KOPT-K1 (cell line): ENCODE results near the gene GPRC5C.

Source experiments
- H3K27ac ChIP-seq: fragments of 200-600 bp; sonication (generic); 2 replicates; pipeline ENCODE4 v1.5.1; 2016; ENCODE audit warnings: antibody characterized with exemption, mild to moderate bottlenecking, low read depth, low read length; ENCODE audit not compliant: poor library complexity, severe bottlenecking
- H3K36me3 ChIP-seq: fragments of 200-600 bp; sonication (generic); 2 replicates; pipeline ENCODE4 v1.5.1; 2017; ENCODE audit warnings: antibody characterized with exemption, mild to moderate bottlenecking, low read length, moderate library complexity; ENCODE audit not compliant: insufficient read depth
- H3K9me3 ChIP-seq: fragments of 200-600 bp; sonication (generic); 2 replicates; pipeline ENCODE4 v1.5.1; 2017; ENCODE audit warnings: antibody characterized with exemption, low read length, mild to moderate bottlenecking; ENCODE audit not compliant: insufficient read depth, poor library complexity, severe bottlenecking

Gene GPRC5C

GRCh38 chr17:74451557-74451956, 19.7 kb downstream of the GPRC5C start:
- Histone ChIP-seq H3K27ac (no peak overlapping the region), H3K9me3 (no peaks in the 10 kb centered on the region), H3K36me3 (no peaks in the 10 kb centered on the region)

GRCh38 chr17:74452033-74452840, 20.3 kb downstream of the GPRC5C start:
- no peaks in the 10 kb centered on the region for H3K36me3 ChIP-seq
- H3K27ac ChIP-seq: no peak overlapping the region
- H3K9me3 ChIP-seq: no peaks in the 10 kb centered on the region

- Histone ChIP-seq H3K27ac (no peak overlapping the region), H3K36me3 (no peaks in the 10 kb centered on the region)
Observed at GRCh38 chr17:74452841-74453661, 21.2 kb downstream of the GPRC5C start.

GRCh38 chr17:74453665-74454196, 21.8 kb downstream of the GPRC5C start:
- Histone ChIP-seq H3K36me3 (no peaks in the 10 kb centered on the region), H3K9me3 (no peaks in the 10 kb centered on the region), H3K27ac (no peak overlapping the region)

More at GRCh38 chr17:74452841-74453661, 21.2 kb downstream of the GPRC5C start:
- no peaks in the 10 kb centered on the region for H3K9me3 ChIP-seq

GRCh38 chr17:74454197-74455024, 22.5 kb downstream of the GPRC5C start:
- Histone ChIP-seq H3K36me3 (no peaks in the 10 kb centered on the region), H3K27ac (peak overlapping the region; percentile 34), H3K9me3 (no peaks in the 10 kb centered on the region)

- Histone ChIP-seq H3K9me3 (no peaks in the 10 kb centered on the region), H3K36me3 (no peaks in the 10 kb centered on the region), H3K27ac (peak overlapping the region; percentile 34)
Observed at GRCh38 chr17:74455025-74455545, 23.2 kb downstream of the GPRC5C start.

GRCh38 chr17:74455821-74456220, 23.9 kb downstream of the GPRC5C start:
- H3K36me3 ChIP-seq: no peaks in the 10 kb centered on the region
- H3K27ac ChIP-seq: no peak overlapping the region
- H3K9me3 ChIP-seq: no peaks in the 10 kb centered on the region

GRCh38 chr17:74457146-74457819, 25.4 kb downstream of the GPRC5C start:
- no peaks in the 10 kb centered on the region for H3K36me3 ChIP-seq
- H3K27ac ChIP-seq: peak overlapping the region; percentile 3
- H3K9me3 ChIP-seq: no peaks in the 10 kb centered on the region

GRCh38 chr17:74457820-74458166, 25.9 kb downstream of the GPRC5C start:
- Histone ChIP-seq H3K36me3 (no peaks in the 10 kb centered on the region), H3K27ac (no peak overlapping the region), H3K9me3 (no peaks in the 10 kb centered on the region)

GRCh38 chr17:74458835-74459234, 26.9 kb downstream of the GPRC5C start:
- no peaks in the 10 kb centered on the region for H3K36me3 ChIP-seq
- no peak overlapping the region for H3K27ac ChIP-seq
- H3K9me3 ChIP-seq: no peaks in the 10 kb centered on the region

- Histone ChIP-seq H3K27ac (no peak overlapping the region), H3K36me3 (no peaks in the 10 kb centered on the region), H3K9me3 (no peaks in the 10 kb centered on the region)
Observed at GRCh38 chr17:74459622-74460021, 27.7 kb downstream of the GPRC5C start.

- Histone ChIP-seq H3K9me3 (no peaks in the 10 kb centered on the region), H3K36me3 (no peaks in the 10 kb centered on the region), H3K27ac (peak overlapping the region; percentile 11)
Observed at GRCh38 chr17:74460241-74460640, 28.4 kb downstream of the GPRC5C start.

- H3K9me3 ChIP-seq: no peaks in the 10 kb centered on the region
- no peaks in the 10 kb centered on the region for H3K36me3 ChIP-seq
- peak overlapping the region; percentile 3 for H3K27ac ChIP-seq
Observed at GRCh38 chr17:74460996-74461395, 29.1 kb downstream of the GPRC5C start.

GRCh38 chr17:74461611-74462010, 29.7 kb downstream of the GPRC5C start:
- Histone ChIP-seq H3K36me3 (no peaks in the 10 kb centered on the region), H3K27ac (peak overlapping the region; percentile 3), H3K9me3 (no peaks in the 10 kb centered on the region)
